Limb (tissue), 2 donors: ENCODE results near the gene MOSMO.
"Not testable (repeated sequence)": the region's sequence is repeated elsewhere in the genome, so short reads cannot be mapped to it uniquely, and the experiment has no call there.

Experiments used
- DNase-seq, 2 donors: peaks; one replicate each; pipeline ENCODE4 v3.0.0-alpha.2; 2016; ENCODE audit errors: extremely low spot score in 2 of 2

Gene MOSMO

DNA sequence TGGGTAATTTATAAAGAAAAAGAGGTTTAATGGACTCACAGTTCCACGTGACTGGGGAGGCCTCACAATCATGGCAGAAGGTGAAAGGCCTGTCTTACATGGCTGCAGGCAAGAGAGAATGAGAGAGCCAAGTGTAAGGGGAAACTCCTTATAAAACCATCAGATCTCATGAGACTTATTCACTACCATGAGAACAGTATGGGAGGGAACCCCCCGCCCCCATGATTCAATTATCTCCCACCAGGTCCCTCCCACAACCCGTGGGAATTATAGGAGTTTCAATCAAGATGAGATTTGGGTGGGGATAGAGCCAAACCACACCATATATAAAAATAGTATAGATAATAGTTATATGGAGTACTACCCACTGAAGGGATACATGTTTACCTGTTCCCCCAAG is 36.0 kb downstream of the MOSMO start:
- DNase-seq, result not testable (repeated sequence)

- DNase-seq, result not testable (repeated sequence)
Observed at GRCh38 chr16:22045888-22046287, 38.0 kb downstream of the MOSMO start.

GRCh38 chr16:22050963-22051362 is 43.1 kb downstream of the MOSMO start:
- DNase-seq, result no peak

- DNase-seq, result no peak
Observed at GRCh38 chr16:22052980-22053379, 45.1 kb downstream of the MOSMO start.

DNA sequence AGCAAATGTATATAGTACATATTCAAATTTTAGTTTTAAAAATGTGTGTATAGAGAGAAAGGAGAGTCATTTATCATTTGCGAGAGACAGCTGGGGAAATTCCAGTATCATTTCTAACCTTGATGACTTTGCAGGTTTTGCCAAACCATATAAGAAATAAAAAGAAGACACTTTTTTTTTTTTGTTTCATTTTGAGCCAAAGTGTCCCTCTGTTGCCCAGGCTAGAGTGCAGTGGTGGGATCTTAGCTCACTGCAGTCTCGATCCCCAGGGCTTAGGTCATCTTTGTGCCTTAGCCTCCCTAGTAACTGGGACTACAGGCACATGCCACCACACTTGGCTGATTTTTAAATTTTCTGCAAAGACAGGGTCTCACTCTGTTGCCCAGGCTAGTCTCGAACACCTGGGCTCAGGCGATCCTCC is 46.0 kb downstream of the MOSMO start:
- DNase-seq, result no peak

DNA sequence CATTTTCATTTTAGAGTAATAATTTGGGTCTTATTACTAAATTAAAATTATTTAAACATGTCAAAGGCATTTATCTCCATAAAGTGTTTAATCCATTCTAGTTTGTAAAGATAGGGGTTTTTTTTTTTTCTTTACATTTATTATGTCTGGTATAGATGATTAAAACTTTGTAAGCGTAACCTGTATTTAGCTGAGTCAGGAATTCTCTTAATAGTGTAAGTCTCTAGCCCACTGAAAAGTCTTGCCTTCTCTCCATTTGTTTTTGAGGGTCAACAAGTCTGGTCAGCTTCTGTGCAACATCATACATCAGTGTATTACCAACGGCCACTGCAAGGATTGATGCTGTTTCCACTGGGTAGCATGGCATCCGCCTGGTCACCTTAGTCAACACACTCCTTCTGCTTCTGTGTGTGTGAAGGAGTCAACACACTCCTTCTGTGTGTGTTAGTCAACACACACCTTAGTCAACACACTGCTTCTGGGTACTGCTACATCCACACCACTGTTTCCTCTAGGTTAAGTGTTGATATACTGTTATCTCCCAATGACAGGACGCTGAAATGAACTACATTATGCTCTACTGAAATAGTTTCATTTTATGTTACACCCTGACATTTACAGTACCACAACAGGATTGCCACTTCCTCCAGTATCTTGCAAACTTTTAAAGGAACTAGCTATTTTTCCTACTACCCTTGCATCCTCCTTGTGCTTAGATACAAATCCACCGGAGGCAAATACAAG is 47.1 kb downstream of the MOSMO start:
- DNase-seq, result no peak

GRCh38 chr16:22055881-22056280 is 48.0 kb downstream of the MOSMO start:
- DNase-seq, result no peak

GRCh38 chr16:22063888-22064467 is 56.1 kb downstream of the MOSMO start:
- DNase-seq, result no peak

- DNase-seq, result no peak
Observed at GRCh38 chr16:22065252-22065651, 57.3 kb downstream of the MOSMO start.

GRCh38 chr16:22070361-22071330 is 62.7 kb downstream of the MOSMO start:
- DNase-seq, result no peak

DNA sequence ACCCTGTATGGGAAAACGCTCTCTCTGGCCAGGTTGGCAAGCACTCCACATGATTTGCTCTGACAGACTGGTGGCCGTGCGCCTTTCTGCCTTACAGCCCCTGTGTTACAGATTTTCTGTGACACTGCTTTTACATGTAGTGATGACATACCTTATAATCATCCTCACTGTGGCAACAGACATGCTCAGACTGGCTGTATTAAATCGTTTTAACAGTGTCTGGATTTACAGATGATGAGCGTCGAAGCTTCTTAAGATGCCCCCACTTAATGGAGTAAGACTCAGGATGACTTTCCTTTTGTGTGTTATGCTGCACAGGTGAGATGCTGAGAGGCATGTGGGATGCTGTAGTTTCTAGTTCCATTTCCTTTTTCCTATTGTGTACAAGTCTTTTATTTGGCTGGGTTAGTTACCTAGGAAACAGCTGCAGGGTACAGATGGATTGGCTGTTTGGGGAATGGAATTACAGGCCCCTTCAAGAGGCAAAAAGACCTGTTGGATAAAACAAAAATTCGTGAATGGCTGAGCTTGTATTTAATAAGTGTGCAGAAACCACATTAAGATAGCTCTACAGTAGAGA is 63.5 kb downstream of the MOSMO start:
- DNase-seq, result no peak

- no peak for DNase-seq
Observed at GRCh38 chr16:22073350-22073749, 65.4 kb downstream of the MOSMO start.

DNA sequence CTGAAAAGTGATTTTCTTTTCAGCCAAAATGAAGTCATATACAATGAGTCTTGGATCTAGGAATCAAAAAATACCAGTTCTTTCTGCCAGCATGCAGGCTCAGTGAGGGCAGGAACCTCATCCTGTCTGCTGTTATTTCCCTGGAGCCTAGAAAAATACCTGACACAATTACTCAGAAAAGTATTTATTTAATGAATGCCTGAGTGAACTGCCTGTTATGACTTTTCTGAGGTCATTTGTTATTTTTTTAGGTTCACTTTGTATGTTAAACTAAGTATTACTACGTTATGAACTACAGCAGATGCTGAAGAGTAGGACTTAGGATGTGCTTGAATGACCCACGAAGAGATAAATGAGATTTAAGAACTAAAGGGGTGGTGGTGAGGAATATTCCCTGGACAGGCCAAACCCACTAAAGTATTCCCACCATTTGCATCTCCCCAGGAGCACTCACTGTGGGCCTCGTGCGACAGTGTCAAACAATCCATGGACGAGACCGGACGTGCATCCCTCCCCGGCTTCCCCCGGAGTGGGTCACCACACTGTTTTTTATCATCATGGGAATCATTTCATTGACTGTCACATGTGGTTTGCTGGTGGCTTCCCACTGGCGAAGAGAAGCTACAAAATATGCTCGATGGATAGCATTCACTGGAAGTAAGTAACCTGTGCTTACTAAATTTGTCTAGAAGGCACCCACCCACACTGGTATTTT is 67.3 kb downstream of the MOSMO start:
- no peak for DNase-seq

- no peak for DNase-seq
Observed at GRCh38 chr16:22075776-22076175, 67.9 kb downstream of the MOSMO start.

DNA sequence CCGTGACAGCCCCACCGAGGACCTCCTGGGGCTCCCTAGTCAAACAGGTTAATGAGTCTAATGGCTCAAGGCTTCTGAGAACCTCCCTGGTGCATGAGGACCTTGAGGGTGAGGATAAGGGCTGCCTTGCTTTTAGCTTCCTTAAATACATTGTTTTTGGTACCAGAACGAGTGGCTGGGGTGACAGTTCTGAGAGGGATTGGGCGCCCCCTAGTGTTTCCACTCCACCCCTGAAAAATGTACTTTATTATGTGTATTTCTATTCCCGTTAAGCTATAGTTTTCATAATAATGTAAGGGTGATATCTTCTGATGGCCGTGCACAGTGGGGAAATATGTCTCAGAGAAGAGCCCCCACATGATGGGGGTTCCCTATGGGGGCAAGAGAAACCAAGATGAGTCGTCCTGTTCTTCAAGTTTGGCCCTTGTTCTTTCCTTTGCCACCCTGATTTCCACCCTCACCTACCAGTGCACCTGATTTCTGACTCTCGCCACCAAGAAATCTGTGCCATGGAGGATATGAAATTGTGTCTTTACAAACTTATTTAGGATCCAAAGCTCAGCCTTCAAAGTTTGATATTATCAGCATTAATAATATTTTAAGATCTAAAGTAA is 69.9 kb downstream of the MOSMO start:
- peak; percentile 62 to 72 for DNase-seq

DNA sequence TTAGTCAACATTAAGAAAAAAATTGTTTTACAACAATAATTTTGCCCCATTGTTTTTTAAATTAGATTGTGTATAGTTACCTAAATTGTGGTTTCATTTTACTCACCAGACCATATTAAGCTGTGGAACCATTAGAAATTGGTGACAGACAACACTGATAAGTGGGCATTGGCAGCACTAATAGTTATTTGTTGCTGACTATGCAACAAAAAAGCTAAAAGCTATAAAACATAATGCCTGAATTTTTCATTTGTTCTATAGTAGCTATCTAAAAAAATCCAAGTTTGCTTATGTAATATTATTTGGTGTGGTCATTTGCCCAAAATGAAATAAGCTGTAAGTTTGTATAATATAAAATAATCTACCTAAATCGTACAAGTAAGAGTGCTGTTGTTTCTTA is 70.7 kb downstream of the MOSMO start:
- DNase-seq, result no peak

DNA sequence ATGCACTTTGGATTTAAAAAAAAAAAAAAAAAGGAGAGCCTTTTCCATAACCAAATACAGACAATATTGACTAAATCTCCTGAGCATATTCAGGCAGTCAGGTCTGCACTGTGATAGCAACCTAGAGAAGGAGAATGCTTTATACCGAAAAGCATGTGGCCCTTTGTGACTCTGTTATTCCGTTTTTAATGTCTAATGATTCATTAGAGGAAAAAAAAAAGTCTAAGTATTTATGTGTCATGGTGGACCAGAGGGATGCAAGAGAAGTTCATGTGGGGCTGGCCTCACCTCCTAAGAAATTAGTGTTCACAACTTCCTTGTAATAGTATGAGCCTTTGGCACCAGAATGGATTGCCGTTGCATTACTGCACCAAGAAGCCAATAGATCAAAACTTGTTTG is 73.1 kb downstream of the MOSMO start:
- DNase-seq, result no peak

DNA sequence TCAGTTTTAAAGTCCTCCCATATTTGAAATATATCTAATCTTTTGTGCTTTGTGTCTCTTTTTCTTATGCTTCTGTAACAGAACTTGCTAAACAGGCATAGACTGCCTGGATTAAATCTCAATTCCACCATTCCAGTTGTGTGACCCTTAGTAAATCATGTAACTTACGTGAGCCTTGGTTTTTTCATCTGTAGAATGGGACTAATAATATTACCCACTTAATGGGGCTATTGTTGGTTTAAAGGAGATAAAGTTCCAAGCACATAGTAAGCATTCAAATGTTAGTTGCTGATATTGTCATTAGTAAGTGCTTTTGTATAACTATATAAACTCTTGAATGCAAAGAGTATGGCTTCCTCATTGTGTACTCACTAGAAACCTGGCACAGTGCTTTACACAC is 78.5 kb downstream of the MOSMO start:
- DNase-seq, result no peak

DNA sequence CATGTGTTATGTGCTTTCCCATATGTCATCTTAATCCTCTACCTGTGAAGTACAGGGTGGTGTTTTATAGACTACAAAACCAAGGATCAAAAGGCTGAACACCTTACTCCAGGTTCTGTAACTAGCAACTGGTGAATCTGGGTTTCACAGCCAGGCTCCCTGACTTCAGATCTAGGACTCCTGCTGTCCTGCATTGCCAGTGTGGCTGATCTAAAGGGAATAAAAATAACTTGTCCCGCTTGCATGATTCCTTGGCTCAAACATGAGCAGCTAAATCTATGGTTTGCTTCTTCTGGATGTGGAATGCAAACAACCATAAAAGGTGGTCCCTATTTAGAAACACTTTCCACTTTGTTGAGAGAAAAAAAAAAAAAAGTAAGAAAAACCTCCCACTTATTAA is 80.7 kb downstream of the MOSMO start:
- DNase-seq, result no peak

- no peak for DNase-seq
Observed at GRCh38 chr16:22089910-22090309, 82.0 kb downstream of the MOSMO start.

DNA sequence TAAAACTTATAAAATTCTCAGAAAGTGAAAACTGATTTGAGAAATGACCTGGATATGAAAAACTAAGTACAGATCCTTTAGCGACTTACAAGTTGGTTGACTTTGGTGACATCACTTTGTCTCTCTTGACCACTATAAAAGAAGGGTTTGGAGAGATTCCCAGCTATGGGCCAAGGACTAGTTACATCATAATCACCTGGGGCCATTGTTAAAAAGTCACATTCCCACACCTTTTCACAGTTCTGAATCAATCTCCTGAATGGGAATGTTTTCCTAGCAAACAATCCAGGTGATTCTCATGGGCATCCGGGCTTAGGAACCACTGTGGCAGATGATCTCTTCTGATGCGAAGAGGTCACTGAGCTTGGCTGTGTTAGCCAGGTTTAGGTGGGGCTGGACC is 83.8 kb downstream of the MOSMO start:
- DNase-seq, result no peak
